Heart left ventricle (tissue), 16 donors: ENCODE results near the gene JSRP1. TPM values are rescaled to one million over a fixed set of nuclear protein-coding genes. Genes with fewer than 3 reads are reported as not detected.

Source experiments
- ATAC-seq, 4 donors: fragments of 200-7000 bp; cut with Tn5 transposase; one replicate each; pipeline ENCODE4 v1.9.1; 2020 to 2022; ENCODE audit warnings: moderate library complexity in 4 of 4, mild to moderate bottlenecking in 3 of 4, moderate number of reproducible peaks in 1 of 4
- DNase-seq, 5 donors: peaks; one replicate each; pipeline ENCODE4 v3.0.0-alpha.2; 2020
- H3K27ac ChIP-seq, 12 donors: fragments of 200-600 bp; sonication (generic) in 4 of 12; one replicate each; pipeline versions ENCODE4 v1.5.0 to v1.8.0; 2016 to 2022; ENCODE audit warnings: mild to moderate bottlenecking in 2 of 12
- H3K27me3 ChIP-seq, 9 donors: fragments of 200-600 bp; sonication (generic) in 2 of 9; one replicate each; pipeline versions ENCODE4 v1.5.1 to v1.8.0; 2016 to 2022; ENCODE audit warnings: mild to moderate bottlenecking in 3 of 9
- H3K36me3 ChIP-seq, 9 donors: fragments of 200-600 bp; sonication (generic) in 2 of 9; one replicate each; pipeline versions ENCODE4 v1.5.0 to v1.8.0; 2018 to 2022; ENCODE audit warnings: mild to moderate bottlenecking in 2 of 9
- H3K4me1 ChIP-seq, 12 donors: fragments of 200-600 bp; sonication (generic) in 4 of 12; one replicate each; pipeline versions ENCODE4 v1.5.0 to v1.8.0; 2016 to 2022; ENCODE audit warnings: mild to moderate bottlenecking in 3 of 12
- H3K4me3 ChIP-seq, 12 donors: fragments of 200-600 bp; sonication (generic) in 4 of 12; one replicate each; pipeline versions ENCODE4 v1.5.0 to v1.8.0; 2017 to 2022; ENCODE audit warnings: mild to moderate bottlenecking in 9 of 12, moderate library complexity in 4 of 12
- H3K9me3 ChIP-seq, 12 donors: fragments of 200-600 bp; sonication (generic) in 4 of 12; one replicate each; pipeline versions ENCODE4 v1.5.0 to v1.8.0; 2016 to 2022; ENCODE audit warnings: mild to moderate bottlenecking in 1 of 12
- POLR2A ChIP-seq, 2 donors: fragments of 450-650 bp; IDR thresholded peaks; one replicate each; pipeline ENCODE4 v1.6.1; 2017; ENCODE audit warnings: antibody characterized with exemption in 2 of 2, mild to moderate bottlenecking in 2 of 2, moderate library complexity in 2 of 2
- WGBS, 4 donors: extraction: QIAGEN DNeasy Blood & Tissue Kit in 2 of 4; methylation state at CpG; one replicate each; pipeline versions ENCODE4 v1.1.5 to v1.1.7; 2013 to 2018; 5-methylcytosine and 5-hydroxymethylcytosine counted together
- intact Hi-C, 10 donors: fragments of 100-400 bp; cut with DNase I; formaldehyde crosslinking; loops; one replicate each; pipeline versions ENCODE4 v1.11.1 to v1.14.2; 2022
- polyA plus RNA-seq, 2 donors: library from polyadenylated mRNA; stranded (reverse); fragments of 200-250 nt; gene quantifications; one replicate each; pipeline ENCODE4 v1.2.3, GENCODE V29; 2013
- total RNA-seq, 9 donors: library from RNA; depleted of rRNA in 2 of 9; stranded (reverse); fragments of >200 nt in 2 of 9; fragmentation: NEBNext Ultra II Directional in 3 of 9; extraction: Animal tissue kit (Norgen Biotek cat#: 25700) in 3 of 9; gene quantifications; one replicate each; pipeline versions ENCODE4 v1.1.0 to v1.2.4, GENCODE V29; 2016 to 2023
- TF ChIP-seq, protein P1 (sequence below), 12 donors: fragments of 200-600 bp; sonication (generic) in 4 of 12; IDR thresholded peaks; one replicate each; pipeline versions ENCODE4 v1.5.0 to v1.8.0; 2018 to 2022; ENCODE audit warnings: antibody characterized with exemption in 12 of 12, mild to moderate bottlenecking in 5 of 12
- donor health status: ischemic (EF 13 %, LVEDD 7.1; RV severe dilation, severe dysfunction).
- donor health status: healthy with polysubstance abuse.
- donor health status: DM: no; HTN: yes; CAD: no.
- donor health status: DM: no; HTN: no; CAD: no.
- donor health status: ischemic (EF 25% LVEDD 6.9; RV normal size, moderate dysfunction).
- donor health status: ischemic (EF 25% LVEDD 5.7; RV mildly dilated, moderate dysfunction).
- donor health status: healthy.
- donor health status: DM: yes; HTN: yes; CAD: no.
- donor health status: ischemic (EF 35%, LVEDD 5.7; RV mildly dilated, moderate dysfunction).
- donor health status: nonischemic (EF 11% LVEDD 7.7; RV severe dilation, severe dysfunction).
- donor health status: DM: yes; HTN: yes; CAD: no.
- donor health status: PGD.
- donor health status: ischemic (EF 29% LVEDD 5.4; RV normal size, mild dysfunction).
- donor health status: nonischemic (EF 23%, LVEDD 6.1; RV moderate dilation, normal function).

JSRP1 gene
- total and polyA plus RNA-seq, 11 donors: 0.25 to 0.34 TPM; not detected in 9

DNA sequence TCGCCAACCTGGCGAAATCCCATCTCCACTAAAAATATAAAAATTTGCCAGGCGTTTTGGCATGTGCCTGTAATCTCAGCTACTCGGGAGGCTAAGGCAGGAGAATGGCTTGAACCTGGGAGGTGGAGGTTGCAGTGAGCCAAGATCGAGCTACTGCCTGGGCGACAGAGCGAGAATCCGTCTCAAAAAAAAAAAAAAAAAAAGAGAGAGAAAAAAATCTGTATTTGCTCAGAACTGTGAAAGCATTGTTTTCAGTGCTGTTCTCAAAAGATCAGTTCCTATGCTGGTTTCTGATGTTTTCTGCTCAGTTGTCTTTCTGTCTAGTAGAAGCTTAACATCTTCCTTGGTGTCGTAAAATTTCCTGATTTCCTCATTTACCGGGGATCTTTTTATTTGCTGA is 17.0 kb downstream of the JSRP1 start:
- peaks cover 14 to 77% (median 60%) of the 10 kb centered on the region in 12 donors for H3K4me1 ChIP-seq
- H3K27me3 ChIP-seq: no peaks in the 10 kb centered on the region
- H3K27ac ChIP-seq: peak overlapping the region in 9 of 12 donors; percentile 18 to 82 (median 58)
- no peaks in the 10 kb centered on the region for H3K9me3 ChIP-seq
- 59 to 71% (median 65%) methylated on average over 10 of the region's 10 CpGs for WGBS, 4 donors
- peaks cover under 1 to 18% (median 12%) of the 10 kb centered on the region in 9 donors for H3K36me3 ChIP-seq
- no peak for DNase-seq
- TF ChIP-seq, protein P1, sequence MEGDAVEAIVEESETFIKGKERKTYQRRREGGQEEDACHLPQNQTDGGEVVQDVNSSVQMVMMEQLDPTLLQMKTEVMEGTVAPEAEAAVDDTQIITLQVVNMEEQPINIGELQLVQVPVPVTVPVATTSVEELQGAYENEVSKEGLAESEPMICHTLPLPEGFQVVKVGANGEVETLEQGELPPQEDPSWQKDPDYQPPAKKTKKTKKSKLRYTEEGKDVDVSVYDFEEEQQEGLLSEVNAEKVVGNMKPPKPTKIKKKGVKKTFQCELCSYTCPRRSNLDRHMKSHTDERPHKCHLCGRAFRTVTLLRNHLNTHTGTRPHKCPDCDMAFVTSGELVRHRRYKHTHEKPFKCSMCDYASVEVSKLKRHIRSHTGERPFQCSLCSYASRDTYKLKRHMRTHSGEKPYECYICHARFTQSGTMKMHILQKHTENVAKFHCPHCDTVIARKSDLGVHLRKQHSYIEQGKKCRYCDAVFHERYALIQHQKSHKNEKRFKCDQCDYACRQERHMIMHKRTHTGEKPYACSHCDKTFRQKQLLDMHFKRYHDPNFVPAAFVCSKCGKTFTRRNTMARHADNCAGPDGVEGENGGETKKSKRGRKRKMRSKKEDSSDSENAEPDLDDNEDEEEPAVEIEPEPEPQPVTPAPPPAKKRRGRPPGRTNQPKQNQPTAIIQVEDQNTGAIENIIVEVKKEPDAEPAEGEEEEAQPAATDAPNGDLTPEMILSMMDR (IDR thresholded peaks at IDR 0.05): no peak
- no peak for TF ChIP-seq POLR2A (IDR thresholded peaks at IDR 0.05)
- ATAC-seq: no peak
- intact Hi-C loops: loop anchor here in 8 of 10 donors (5.0 to 10.0 kb wide), 9 partner anchors 33 to 156 kb away; partner anchors contain the start of gene AP3D1 (in 2 of the 8)
- H3K4me3 ChIP-seq: peak overlapping the region in 7 of 12 donors; percentile 44 to 72 (median 54)

DNA sequence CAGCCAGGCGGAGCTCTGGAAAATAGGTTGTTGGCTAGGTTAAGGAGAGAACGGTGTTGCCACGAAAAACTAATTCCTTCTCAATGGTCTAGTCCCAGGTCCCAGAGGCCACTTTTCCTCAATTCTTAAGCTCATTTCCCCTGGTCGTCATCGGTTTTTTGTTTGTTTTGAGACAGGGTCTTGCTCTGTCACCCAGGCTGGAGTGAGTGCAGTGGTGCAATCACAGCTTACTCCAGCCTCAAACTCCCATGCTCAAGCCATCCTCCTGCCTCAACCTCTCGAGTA is 18.4 kb downstream of the JSRP1 start:
- Histone ChIP-seq H3K27ac (peak overlapping the region in 3 of 12 donors; percentile 12 to 100 (median 99)), H3K4me1 (peaks cover 14 to 80% (median 61%) of the 10 kb centered on the region in 12 donors), H3K36me3 (peaks cover 0 to 18% (median 13%) of the 10 kb centered on the region in 9 donors), H3K27me3 (no peaks in the 10 kb centered on the region), H3K9me3 (no peaks in the 10 kb centered on the region), H3K4me3 (peak overlapping the region in 9 of 12 donors; percentile 72 to 98 (median 95))
- ATAC-seq (no peak), DNase-seq (no peak)
- intact Hi-C loops: loop anchor here (2.0 to 10.0 kb wide), 14 partner anchors 33 to 157 kb away; partner anchors contain the start of genes AP3D1 (in 2 of the 10) and DOT1L (in 1 of the 10)
- TF ChIP-seq, protein P1 (IDR thresholded peaks at IDR 0.05): no peak
- WGBS, 4 donors: 76 to 82% (median 79%) methylated on average over 6 of the region's 6 CpGs

DNA sequence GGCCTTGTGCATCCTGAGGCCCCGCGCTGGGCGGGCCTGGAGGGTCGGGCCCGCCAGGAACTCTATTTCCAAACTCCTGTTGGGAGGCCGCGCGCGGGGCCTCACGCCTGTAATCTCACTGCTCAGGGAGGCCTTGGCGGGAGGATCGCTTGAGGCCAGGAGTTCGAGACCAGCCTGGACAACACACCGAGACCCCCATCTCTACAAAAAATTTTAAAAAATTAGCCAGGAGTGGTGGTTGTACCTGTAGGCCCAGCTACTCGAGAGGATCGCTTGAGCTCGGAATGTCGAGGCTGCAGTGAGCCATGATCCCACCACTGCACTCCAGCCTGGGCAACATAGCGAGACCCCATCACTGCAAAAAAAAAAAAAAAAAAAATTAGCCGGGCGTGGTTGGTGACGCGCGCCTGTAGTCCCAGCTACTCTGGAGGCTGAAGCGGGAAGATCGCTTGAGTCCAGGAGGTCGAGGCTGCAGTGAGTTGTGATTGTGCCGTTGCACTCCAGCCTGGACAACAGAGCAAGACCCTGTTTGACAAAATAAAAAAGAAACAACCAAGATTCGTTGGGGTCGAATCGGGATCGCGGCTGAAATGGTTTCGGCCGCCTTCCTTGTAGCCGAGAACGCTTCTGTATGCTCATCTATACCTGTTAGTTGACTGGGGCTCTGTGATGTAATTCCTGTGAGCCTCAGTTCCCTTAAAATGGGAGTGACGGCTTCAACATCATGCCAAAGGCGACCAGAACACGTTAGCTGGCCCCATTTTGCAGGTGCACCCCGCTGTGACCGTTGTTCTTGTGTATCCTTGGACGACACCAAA is 19.0 kb downstream of the JSRP1 start:
- Histone ChIP-seq H3K4me1 (peaks cover 14 to 78% (median 58%) of the 10 kb centered on the region in 12 donors), H3K27ac (peak overlapping the region; percentile 92 to 100 (median 99)), H3K9me3 (no peaks in the 10 kb centered on the region), H3K27me3 (no peaks in the 10 kb centered on the region), H3K4me3 (peak overlapping the region; percentile 72 to 98 (median 94)), H3K36me3 (peaks cover 0 to 23% (median 17%) of the 10 kb centered on the region in 9 donors)
- DNase-seq (no peak), ATAC-seq (peak in 1 of 4 donors; percentile 45)
- no peak for TF ChIP-seq POLR2A (IDR thresholded peaks at IDR 0.05)
- intact Hi-C loops: loop anchor here (2.0 to 10.0 kb wide), 14 partner anchors 34 to 158 kb away; partner anchors contain the start of genes AP3D1 (in 2 of the 10) and DOT1L (in 1 of the 10)
- 43 to 54% (median 44%) methylated on average over 34 to 43 of the region's 43 CpGs for WGBS, 4 donors

DNA sequence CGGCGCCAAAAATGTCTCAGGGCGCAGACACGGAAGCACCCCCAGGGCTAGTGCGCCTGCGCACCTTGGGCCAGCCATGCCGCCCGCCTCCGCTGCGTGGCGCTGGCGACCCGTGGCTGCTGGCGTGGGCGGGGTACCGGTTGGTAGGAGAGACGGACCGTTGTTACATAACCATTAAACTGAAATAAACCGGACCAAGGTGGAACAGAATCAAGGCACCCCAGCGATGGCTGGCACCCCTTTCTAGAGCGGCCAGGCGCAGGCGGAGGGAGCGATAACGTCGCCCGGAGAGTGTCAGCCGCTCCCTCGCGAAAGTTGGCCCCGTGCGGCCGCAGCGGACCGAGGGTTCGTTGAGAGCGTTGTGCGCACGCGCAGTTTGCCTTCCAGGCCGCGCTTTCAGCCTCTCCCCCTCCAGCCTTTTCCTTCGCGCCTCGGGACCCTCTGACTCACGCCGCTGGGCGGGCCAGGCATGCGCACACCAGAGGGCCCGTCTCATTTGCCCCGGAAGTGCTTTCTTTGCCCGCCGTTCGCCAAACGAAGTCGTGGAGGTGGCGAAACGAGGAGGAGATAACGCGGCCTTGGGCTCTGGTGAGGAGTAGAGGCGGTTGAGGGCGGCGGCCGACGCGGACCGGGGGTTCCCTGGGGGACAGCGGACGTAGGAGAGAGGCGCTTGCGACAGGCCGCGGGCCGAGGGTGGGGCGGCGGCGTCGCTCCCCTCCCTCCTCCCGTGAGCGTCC is 19.7 kb downstream of the JSRP1 start, which contains the start of the genes PLEKHJ1 and SF3A2:
Gene PLEKHJ1 (minus strand): TSS at position 16 of the 737 bp plus-strand sequence. CDS start 81 bp downstream, outside the sequence.
Gene SF3A2 (plus strand): TSS at position 511 of the 737 bp plus-strand sequence. CDS start 6,595 bp downstream, outside the sequence.
- intact Hi-C loops: loop anchor here (1.0 to 10.0 kb wide), 22 partner anchors 33 to 158 kb away; partner anchors contain the start of genes AP3D1 (in 2 of the 10) and DOT1L (in 1 of the 10)
- Histone ChIP-seq H3K4me3 (peak within 1 kb of the TSS; percentile 72 to 98 (median 94)), H3K4me1 (peaks cover 14 to 75% (median 54%) of the 10 kb centered on the region in 12 donors), H3K9me3 (no peaks in the 10 kb centered on the region), H3K27me3 (no peaks in the 10 kb centered on the region), H3K36me3 (peaks cover 0 to 23% (median 17%) of the 10 kb centered on the region in 9 donors), H3K27ac (peak within 1 kb of the TSS; percentile 92 to 100 (median 99))
- peak in 1 of 2 donors; percentile 52 for TF ChIP-seq POLR2A (IDR thresholded peaks at IDR 0.05)
- TF ChIP-seq, protein P1 (IDR thresholded peaks at IDR 0.05): peak; percentile 92 to 100 (median 98)
- ATAC-seq (peak; percentile 91 to 95 (median 94)), DNase-seq (peak; percentile 97 to 99 (median 98))
- WGBS, 4 donors: 0 to 1% (median 1%) methylated on average over 61 to 80 of the region's 80 CpGs
